BLaER1 treated with 17β-estradiol and CSF1 and Interleukin-3, amounts not matched to agents 10 nM and 100 nM (cell line): ENCODE measurements around the gene GATB.

Experiments
- H3K27ac ChIP-seq, 11 experiments: shearing (Covaris generic); formaldehyde crosslinking; 2 replicates each; pipeline ENCODE4 v1.8.1; 2022
- H3K27me3 ChIP-seq, 11 experiments: shearing (Covaris generic); formaldehyde crosslinking; 2 replicates each; pipeline ENCODE4 v1.8.1; 2022
- H3K36me3 ChIP-seq, 11 experiments: shearing (Covaris generic); formaldehyde crosslinking; 2 replicates each; pipeline ENCODE4 v1.8.1; 2022
- H3K4me1 ChIP-seq, 10 experiments: shearing (Covaris generic); formaldehyde crosslinking; 2 replicates each; pipeline ENCODE4 v1.8.1; 2022
- H3K4me2 ChIP-seq, 11 experiments: shearing (Covaris generic); formaldehyde crosslinking; 2 replicates each; pipeline ENCODE4 v1.8.1; 2022
- H3K4me3 ChIP-seq, 10 experiments: shearing (Covaris generic); formaldehyde crosslinking; 2 replicates each; pipeline ENCODE4 v1.8.1; 2022
- H3K9ac ChIP-seq, 11 experiments: shearing (Covaris generic); formaldehyde crosslinking; 2 replicates each; pipeline ENCODE4 v1.8.1; 2022
- H3K9me3 ChIP-seq, 11 experiments: shearing (Covaris generic); formaldehyde crosslinking; replicated peaks in 1 of 11; 2 replicates each; pipeline ENCODE4 v1.8.1; 2022
- H4K20me1 ChIP-seq, 11 experiments: shearing (Covaris generic); formaldehyde crosslinking; 2 replicates each; pipeline ENCODE4 v1.8.1; 2022
- Cebpa-rat ChIP-seq, 11 experiments: shearing (Covaris generic); IDR thresholded peaks; 2 replicates each; pipeline ENCODE4 v1.8.1; 2022

Gene GATB

GRCh38 chr4:151672996-151673395 lies 87.8 kb downstream of the GATB start:
- H3K27me3 ChIP-seq, result no peaks in the 10 kb centered on the region
- no peak overlapping the region for H3K27ac ChIP-seq
- no peaks in the 10 kb centered on the region for H3K4me1 ChIP-seq
- peaks cover 0 to 10% (median 0%) of the 10 kb centered on the region in 11 experiments; a peak in 3 of 22 replicates for H3K36me3 ChIP-seq
- TF ChIP-seq Cebpa-rat (IDR thresholded peaks at IDR 0.05), result no peak
- no peaks in the 10 kb centered on the region for H3K9me3 ChIP-seq
- H3K9ac ChIP-seq, result no peak overlapping the region
- no peak overlapping the region for H3K4me2 ChIP-seq
- H4K20me1 ChIP-seq, result no peaks in the 10 kb centered on the region
- H3K4me3 ChIP-seq, result no peak overlapping the region

- no peaks in the 10 kb centered on the region for H3K9me3 ChIP-seq
- H3K4me3 ChIP-seq, result no peak overlapping the region
- TF ChIP-seq Cebpa-rat (IDR thresholded peaks at IDR 0.05), result no peak
- H3K4me1 ChIP-seq, result no peaks in the 10 kb centered on the region
- no peaks in the 10 kb centered on the region for H3K27me3 ChIP-seq
- H3K9ac ChIP-seq, result no peak overlapping the region
- H3K4me2 ChIP-seq, result no peak overlapping the region
- peaks cover 0 to 8% (median 0%) of the 10 kb centered on the region in 11 experiments; a peak in 2 of 22 replicates for H3K36me3 ChIP-seq
- no peaks in the 10 kb centered on the region for H4K20me1 ChIP-seq
- no peak overlapping the region for H3K27ac ChIP-seq
Observed at GRCh38 chr4:151671541-151672059, 89.2 kb downstream of the GATB start.

GRCh38 chr4:151670843-151671242 lies 90.0 kb downstream of the GATB start:
- H3K9ac ChIP-seq, result no peak overlapping the region
- no peaks in the 10 kb centered on the region for H3K27me3 ChIP-seq
- no peak overlapping the region for H3K27ac ChIP-seq
- no peak for TF ChIP-seq Cebpa-rat (IDR thresholded peaks at IDR 0.05)
- H3K9me3 ChIP-seq, result no peaks in the 10 kb centered on the region
- peaks cover 0 to 3% (median 0%) of the 10 kb centered on the region in 11 experiments; a peak in 1 of 22 replicates for H3K36me3 ChIP-seq
- no peaks in the 10 kb centered on the region; a peak in 1 of 22 replicates for H4K20me1 ChIP-seq
- H3K4me1 ChIP-seq, result no peaks in the 10 kb centered on the region
- H3K4me2 ChIP-seq, result no peak overlapping the region
- H3K4me3 ChIP-seq, result no peak overlapping the region

- no peak overlapping the region for H3K9ac ChIP-seq
Observed at GRCh38 chr4:151669990-151670389, 90.8 kb downstream of the GATB start.

GRCh38 chr4:151668689-151669402 lies 92.0 kb downstream of the GATB start:
- Histone ChIP-seq H3K4me2 (no peak overlapping the region), H3K9me3 (no peaks in the 10 kb centered on the region), H3K27me3 (no peaks in the 10 kb centered on the region), H3K4me1 (peaks cover 0 to 13% (median 0%) of the 10 kb centered on the region in 10 experiments; a peak in 6 of 20 replicates), H4K20me1 (no peaks in the 10 kb centered on the region; a peak in 1 of 22 replicates), H3K36me3 (peaks cover 0 to 3% (median 0%) of the 10 kb centered on the region in 11 experiments; a peak in 1 of 22 replicates), H3K27ac (no peak overlapping the region), H3K4me3 (no peak overlapping the region), H3K9ac (no peak overlapping the region)
- TF ChIP-seq Cebpa-rat (IDR thresholded peaks at IDR 0.05), result no peak

More at GRCh38 chr4:151669990-151670389, 90.8 kb downstream of the GATB start:
- Histone ChIP-seq H3K9me3 (no peaks in the 10 kb centered on the region), H4K20me1 (no peaks in the 10 kb centered on the region; a peak in 1 of 22 replicates), H3K27me3 (no peaks in the 10 kb centered on the region), H3K27ac (no peak overlapping the region), H3K36me3 (peaks cover 0 to 3% (median 0%) of the 10 kb centered on the region in 11 experiments; a peak in 1 of 22 replicates), H3K4me3 (no peak overlapping the region), H3K4me2 (no peak overlapping the region), H3K4me1 (peaks cover 0 to 7% (median 0%) of the 10 kb centered on the region in 10 experiments; a peak in 6 of 20 replicates)
- TF ChIP-seq Cebpa-rat (IDR thresholded peaks at IDR 0.05), result no peak

GRCh38 chr4:151667666-151668065 lies 93.1 kb downstream of the GATB start:
- Histone ChIP-seq H3K36me3 (0 out of 22 replicates have a peak, but pooled peaks cover 0 to 3% (median 0%) of the 10 kb centered on the region in 11 experiments), H3K4me1 (peaks cover 0 to 13% (median 0%) of the 10 kb centered on the region in 10 experiments; a peak in 6 of 20 replicates), H4K20me1 (no peaks in the 10 kb centered on the region; a peak in 1 of 22 replicates), H3K27me3 (no peaks in the 10 kb centered on the region), H3K4me3 (no peak overlapping the region), H3K9me3 (no peaks in the 10 kb centered on the region), H3K9ac (no peak overlapping the region), H3K4me2 (no peak overlapping the region), H3K27ac (no peak overlapping the region)
- TF ChIP-seq Cebpa-rat (IDR thresholded peaks at IDR 0.05), result no peak

- Histone ChIP-seq H3K4me2 (no peak overlapping the region), H3K4me1 (peaks cover 0 to 13% (median 0%) of the 10 kb centered on the region in 10 experiments; a peak in 6 of 20 replicates), H3K9ac (no peak overlapping the region)
Observed at GRCh38 chr4:151667048-151667447, 93.8 kb downstream of the GATB start.

GRCh38 chr4:151666501-151666900 lies 94.3 kb downstream of the GATB start:
- Histone ChIP-seq H3K36me3 (0 out of 22 replicates have a peak, but pooled peaks cover 0 to 3% (median 0%) of the 10 kb centered on the region in 11 experiments), H4K20me1 (no peaks in the 10 kb centered on the region; a peak in 1 of 22 replicates), H3K4me2 (no peak overlapping the region), H3K27ac (no peak overlapping the region), H3K27me3 (no peaks in the 10 kb centered on the region), H3K4me1 (peaks cover 0 to 13% (median 0%) of the 10 kb centered on the region in 10 experiments; a peak in 6 of 20 replicates), H3K9me3 (no peaks in the 10 kb centered on the region), H3K4me3 (no peak overlapping the region), H3K9ac (no peak overlapping the region)
- no peak for TF ChIP-seq Cebpa-rat (IDR thresholded peaks at IDR 0.05)

More at GRCh38 chr4:151667048-151667447, 93.8 kb downstream of the GATB start:
- TF ChIP-seq Cebpa-rat (IDR thresholded peaks at IDR 0.05), result no peak
- H3K9me3 ChIP-seq, result no peaks in the 10 kb centered on the region
- H3K27ac ChIP-seq, result no peak overlapping the region
- H3K27me3 ChIP-seq, result no peaks in the 10 kb centered on the region
- H3K4me3 ChIP-seq, result no peak overlapping the region
- H3K36me3 ChIP-seq, result 0 out of 22 replicates have a peak, but pooled peaks cover 0 to 3% (median 0%) of the 10 kb centered on the region in 11 experiments
- H4K20me1 ChIP-seq, result no peaks in the 10 kb centered on the region; a peak in 1 of 22 replicates

GRCh38 chr4:151665785-151666127 lies 95.1 kb downstream of the GATB start:
- Histone ChIP-seq H3K4me1 (peaks cover 0 to 13% (median 0%) of the 10 kb centered on the region in 10 experiments; a peak in 6 of 20 replicates), H3K4me2 (no peak overlapping the region; a peak in 1 of 22 replicates), H4K20me1 (no peaks in the 10 kb centered on the region; a peak in 1 of 22 replicates), H3K36me3 (0 out of 22 replicates have a peak, but pooled peaks cover 0 to under 1% (median 0%) of the 10 kb centered on the region in 11 experiments), H3K9me3 (no peaks in the 10 kb centered on the region), H3K9ac (no peak overlapping the region), H3K27me3 (no peaks in the 10 kb centered on the region), H3K4me3 (no peak overlapping the region), H3K27ac (no peak overlapping the region)
- TF ChIP-seq Cebpa-rat (IDR thresholded peaks at IDR 0.05), result no peak
